GM23338 (cell line): ENCODE measurements around the gene ALDH7A1. TPM values are rescaled to one million over a fixed set of nuclear protein-coding genes. Genes with fewer than 3 reads are reported as not detected.

Experiments
- ATAC-seq: fragments of 200-7000 bp; cut with Tn5 transposase; 3 replicates; pipeline ENCODE4 v1.9.1; 2020
- DNase-seq: peaks from one replicate; pipeline ENCODE4 v3.0.0-alpha.2; 2015; ENCODE audit warnings: low spot score
- H2AFZ ChIP-seq: fragments of 200-600 bp; sonication (generic); 2 replicates; pipeline ENCODE4 v1.8.0; 2016; ENCODE audit warnings: antibody characterized with exemption, mild to moderate bottlenecking, moderate library complexity
- H3F3A ChIP-seq: fragments of 200-600 bp; sonication (generic); replicated peaks from 2 replicates; pipeline ENCODE4 v1.8.0; 2017; ENCODE audit warnings: antibody characterized with exemption, mixed run types, low read depth
- H3K27ac ChIP-seq: fragments of 200-600 bp; sonication (generic); 2 replicates; pipeline ENCODE4 v1.6.1; 2016; ENCODE audit warnings: low read depth
- H3K27me3 ChIP-seq: fragments of 200-600 bp; sonication (generic); 2 replicates; pipeline ENCODE4 v1.8.0; 2016; ENCODE audit warnings: mild to moderate bottlenecking, mixed run types, moderate library complexity; ENCODE audit not compliant: insufficient read depth
- H3K36me3 ChIP-seq: fragments of 200-600 bp; sonication (generic); 2 replicates; pipeline ENCODE4 v1.8.0; 2016; ENCODE audit warnings: mild to moderate bottlenecking; ENCODE audit not compliant: insufficient read depth
- H3K4me1 ChIP-seq: fragments of 200-600 bp; sonication (generic); 2 replicates; pipeline ENCODE4 v1.8.0; 2016; ENCODE audit warnings: mild to moderate bottlenecking, moderate library complexity; ENCODE audit not compliant: insufficient read depth
- H3K4me2 ChIP-seq: fragments of 200-600 bp; sonication (generic); 2 replicates; pipeline ENCODE4 v1.7.1; 2017; ENCODE audit warnings: mixed run types
- H3K4me3 ChIP-seq: fragments of 200-600 bp; sonication (generic); 2 replicates; pipeline ENCODE4 v1.6.1; 2016; ENCODE audit warnings: mixed run types
- H3K79me2 ChIP-seq: fragments of 200-600 bp; sonication (generic); replicated peaks from 2 replicates; pipeline ENCODE4 v1.8.0; 2017; ENCODE audit warnings: mild to moderate bottlenecking; ENCODE audit not compliant: insufficient read depth
- H3K9me2 ChIP-seq: fragments of 200-600 bp; sonication (generic); 2 replicates; pipeline ENCODE4 v1.8.0; 2017; ENCODE audit not compliant: insufficient read depth
- H4K20me1 ChIP-seq: fragments of 200-600 bp; sonication (generic); replicated peaks from 2 replicates; pipeline ENCODE4 v1.8.0; 2017; ENCODE audit warnings: mild to moderate bottlenecking; ENCODE audit not compliant: insufficient read depth
- H3K27ac Mint-ChIP-seq: 2 replicates; pipeline ENCODE4 v1.8.0; 2020; ENCODE audit warnings: inconsistent platforms, mild to moderate bottlenecking, moderate library complexity, mixed read lengths
- H3K27me3 Mint-ChIP-seq: 3 replicates; pipeline ENCODE4 v1.8.0; 2022; ENCODE audit warnings: low read depth, mild to moderate bottlenecking, moderate library complexity, mixed read lengths, inconsistent platforms; ENCODE audit not compliant: insufficient read depth, poor library complexity
- H3K36me3 Mint-ChIP-seq: 3 replicates; pipeline ENCODE4 v1.8.0; 2021; ENCODE audit warnings: low read depth, mild to moderate bottlenecking, inconsistent platforms, moderate library complexity, mixed read lengths
- H3K4me1 Mint-ChIP-seq: 3 replicates; pipeline ENCODE4 v1.8.0; 2020; ENCODE audit warnings: mild to moderate bottlenecking, inconsistent platforms, mixed read lengths
- H3K4me3 Mint-ChIP-seq: 3 replicates; pipeline ENCODE4 v1.8.0; 2021; ENCODE audit warnings: moderate library complexity, mild to moderate bottlenecking, inconsistent platforms, mixed read lengths
- H3K9me3 Mint-ChIP-seq: 3 replicates; pipeline ENCODE4 v1.8.0; 2020; ENCODE audit warnings: moderate library complexity, mild to moderate bottlenecking, inconsistent platforms, mixed read lengths
- CTCF ChIP-seq, 2 experiments: fragments of 200-600 bp in 1 of 2; sonication (generic) in 1 of 2; conservative IDR thresholded peaks; 2 replicates each; pipeline versions ENCODE4 v1.5.1 to v1.6.1; 2016 to 2017; ENCODE audit warnings: antibody characterized with exemption in 2 of 2, low read depth in 2 of 2, mild to moderate bottlenecking in 2 of 2, moderate library complexity in 1 of 2
- EZH2phosphoT487 ChIP-seq: fragments of 200-600 bp; sonication (generic); IDR thresholded peaks from one replicate; pipeline ENCODE4 v1.8.1; 2018; ENCODE audit warnings: antibody characterized with exemption; ENCODE audit not compliant: unreplicated experiment
- POLR2AphosphoS5 ChIP-seq: IDR thresholded peaks from 2 replicates; pipeline ENCODE4 v1.6.1; 2016; ENCODE audit warnings: antibody characterized with exemption, low read depth
- REST ChIP-seq: IDR thresholded peaks from one replicate; pipeline ENCODE4 v1.6.1; 2018; ENCODE audit warnings: antibody characterized with exemption; ENCODE audit not compliant: unreplicated experiment
- STAT1 ChIP-seq: IDR thresholded peaks from one replicate; pipeline ENCODE4 v1.6.1; 2016; ENCODE audit warnings: antibody characterized with exemption; ENCODE audit not compliant: unreplicated experiment
- ZNF462 ChIP-seq: fragments of 250-450 bp; sonication (Bioruptor Pico); IDR thresholded peaks from 2 replicates; pipeline ENCODE4 v1.5.0; 2020; ENCODE audit warnings: mild to moderate bottlenecking, moderate library complexity
- polyA plus RNA-seq: library from polyadenylated mRNA; unstranded; fragments of >200 nt; fragmentation: Nextera tagmentation; extraction: Ambion mirVana; gene quantifications from 2 replicates; pipeline ENCODE4 v1.2.1, GENCODE V29; 2016
- total RNA-seq: library from RNA; depleted of rRNA; stranded (reverse); fragments of >200 nt; shearing (Covaris generic); gene quantifications from 2 replicates; pipeline ENCODE4 v1.2.3, GENCODE V29; 2014

Gene ALDH7A1
- total and polyA plus RNA-seq, 2 experiments from 2014 or later = 122 to 198 TPM

GRCh38 chr5:126589536-126590297, 5.3 kb downstream of the ALDH7A1 start:
- Histone ChIP-seq H2AFZ (no peak overlapping the region), H3K27me3 (no peaks in the 10 kb centered on the region), H3K27ac (no peak overlapping the region), H3K4me2 (no peak overlapping the region), H3K4me1 (peaks cover 10% of the 10 kb centered on the region), H3K79me2 (peaks cover 55% of the 10 kb centered on the region), H3K4me3 (no peak overlapping the region), H3F3A (no peaks in the 10 kb centered on the region; the same call in 1 of the 2 replicates), H4K20me1 (peaks cover 19% of the 10 kb centered on the region), H3K9me2 (no peaks in the 10 kb centered on the region), H3K36me3 (peaks cover 52% of the 10 kb centered on the region)
- peaks cover 6% of the 10 kb centered on the region; the same call in 2 of the 3 replicates for H3K9me3 Mint-ChIP-seq
- DNase-seq (no peak), ATAC-seq (no peak)
- H3K27ac Mint-ChIP-seq = no peak overlapping the region
- H3K4me1 Mint-ChIP-seq = peaks cover 20% of the 10 kb centered on the region
- H3K27me3 Mint-ChIP-seq = peaks cover 6% of the 10 kb centered on the region
- no peak overlapping the region for H3K4me3 Mint-ChIP-seq
- TF ChIP-seq EZH2phosphoT487 = no peak
- H3K36me3 Mint-ChIP-seq = peaks cover 78% of the 10 kb centered on the region

- H3K27me3 Mint-ChIP-seq = peaks cover 3% of the 10 kb centered on the region
- H3K4me2 ChIP-seq = no peak overlapping the region
- no peak overlapping the region for H3K27ac Mint-ChIP-seq
- TF ChIP-seq CTCF (conservative IDR thresholded peaks at IDR 0.05; ENCODE audit: low read depth in 2 of 2) (no peak), ZNF462 (CRISPR knock-in tag) (no peak), REST (no peak), STAT1 (no peak), POLR2AphosphoS5 (no peak)
Observed at GRCh38 chr5:126587551-126588390, 7.2 kb downstream of the ALDH7A1 start.

More at GRCh38 chr5:126587551-126588390, 7.2 kb downstream of the ALDH7A1 start:
- Histone ChIP-seq H3K4me3 (no peak overlapping the region), H3K36me3 (peaks cover 66% of the 10 kb centered on the region), H2AFZ (no peak overlapping the region), H3K27me3 (no peaks in the 10 kb centered on the region), H4K20me1 (peaks cover 16% of the 10 kb centered on the region; the same call in 1 of the 2 replicates), H3K4me1 (peaks cover 9% of the 10 kb centered on the region), H3K79me2 (peaks cover 36% of the 10 kb centered on the region), H3K9me2 (no peaks in the 10 kb centered on the region), H3F3A (no peaks in the 10 kb centered on the region; the same call in 1 of the 2 replicates), H3K27ac (no peak overlapping the region)
- DNase-seq = no peak
- no peak for ATAC-seq
- Mint-ChIP-seq H3K36me3 (peaks cover 90% of the 10 kb centered on the region), H3K9me3 (peaks cover 6% of the 10 kb centered on the region; the same call in 2 of the 3 replicates), H3K4me1 (peaks cover 12% of the 10 kb centered on the region), H3K4me3 (no peak overlapping the region)
